B cell (primary cell): ENCODE data around the gene APOBEC3C. TPM values are rescaled to one million over a fixed set of nuclear protein-coding genes. Genes with fewer than 3 reads are reported as not detected.

ENCODE experiments used
- ATAC-seq: fragments of 200-7000 bp; cut with Tn5 transposase; one replicate; pipeline ENCODE4 v1.10.0; 2021; ENCODE audit warnings: low read depth, mild to moderate bottlenecking, moderate number of reproducible peaks, moderate library complexity
- CTCF ChIA-PET: fragments of 350-600 bp; sonication (Branson Sonifier 250); formaldehyde crosslinking; loops from one replicate; lab custom pipeline; 2021; ENCODE audit warnings: antibody characterized with exemption, inconsistent platforms; lab: Charles Lee
- POLR2A ChIA-PET: fragments of 350-600 bp; sonication (Branson Sonifier 250); formaldehyde crosslinking; loops from one replicate; lab custom pipeline; 2021; ENCODE audit warnings: antibody characterized with exemption; lab: Charles Lee
- DNase-seq: peaks from one replicate; pipeline ENCODE4 v3.0.0; 2013
- H2AFZ ChIP-seq: 2 replicates; pipeline ENCODE4 v1.6.1; 2012; ENCODE audit warnings: mild to moderate bottlenecking, low read depth, low read length; ENCODE audit not compliant: insufficient read depth, poor library complexity, severe bottlenecking
- H3K27ac ChIP-seq, 2 donors: 1 replicate in 1 of 2; 2 replicates in 1 of 2; pipeline ENCODE4 v1.5.1; 2012 to 2013; ENCODE audit warnings: low read length in 2 of 2, mild to moderate bottlenecking in 2 of 2, moderate library complexity in 1 of 2
- H3K27me3 ChIP-seq, 4 experiments: fragments of 200-600 bp in 1 of 4; sonication (generic) in 1 of 4; replicated peaks in 1 of 4; 1 replicate in 2 of 4; 2 replicates in 2 of 4; pipeline versions ENCODE4 v1.6.1 to v1.7.0; 2013 to 2016; ENCODE audit warnings: low read length in 3 of 4, mild to moderate bottlenecking in 2 of 4, mixed read lengths in 1 of 4, moderate library complexity in 1 of 4; ENCODE audit not compliant: insufficient read depth in 4 of 4, control insufficient read depth in 3 of 4; ENCODE audit errors: control extremely low read depth in 1 of 4
- H3K36me3 ChIP-seq, 2 experiments: replicated peaks in 1 of 2; 1 replicate in 1 of 2; 2 replicates in 1 of 2; pipeline versions ENCODE4 v1.6.1 to v1.7.1; 2013; ENCODE audit warnings: low read length in 1 of 2; ENCODE audit not compliant: insufficient read depth in 2 of 2, control insufficient read depth in 1 of 2; ENCODE audit errors: control extremely low read depth in 1 of 2, extremely low read depth in 1 of 2
- H3K4me1 ChIP-seq, 2 donors: fragments of 200-600 bp in 1 of 2; sonication (generic) in 1 of 2; 1 replicate in 1 of 2; 2 replicates in 1 of 2; pipeline versions ENCODE4 v1.5.1 to v1.6.1; 2013 to 2017; ENCODE audit warnings: low read length in 2 of 2; ENCODE audit not compliant: control insufficient read depth in 2 of 2, insufficient read depth in 2 of 2
- H3K4me2 ChIP-seq: replicated peaks from 2 replicates; pipeline ENCODE3; 2012; ENCODE audit warnings: mild to moderate bottlenecking, low read depth, low read length; ENCODE audit not compliant: poor library complexity, severe bottlenecking
- H3K4me3 ChIP-seq, 5 experiments: fragments of 200-600 bp in 1 of 5; sonication (generic) in 1 of 5; 1 replicate in 3 of 5; 2 replicates in 2 of 5; pipeline versions ENCODE4 v1.5.1 to v1.7.0; 2011 to 2016; ENCODE audit warnings: low read length in 4 of 5, mild to moderate bottlenecking in 4 of 5, low read depth in 2 of 5, control low read depth in 1 of 5, moderate library complexity in 1 of 5; ENCODE audit not compliant: insufficient read depth in 1 of 5; ENCODE audit errors: control extremely low read depth in 1 of 5, extremely low read depth in 1 of 5
- H3K79me2 ChIP-seq: fragments of 200-600 bp; sonication (generic); one replicate; pipeline ENCODE4 v1.6.0; 2016; ENCODE audit warnings: low read length; ENCODE audit not compliant: control insufficient read depth, insufficient read depth
- H3K9ac ChIP-seq: fragments of 200-600 bp; sonication (generic); 2 replicates; pipeline ENCODE4 v1.6.1; 2017; ENCODE audit warnings: mild to moderate bottlenecking, low read length, moderate library complexity
- H3K9me3 ChIP-seq, 3 donors: one replicate each; pipeline versions ENCODE4 v1.6.1 to v1.7.1; 2013; ENCODE audit warnings: low read length in 2 of 3; ENCODE audit not compliant: control insufficient read depth in 2 of 3, insufficient read depth in 1 of 3; ENCODE audit errors: control extremely low read depth in 1 of 3
- H4K20me1 ChIP-seq: 2 replicates; pipeline ENCODE4 v1.6.0; 2012; ENCODE audit warnings: mild to moderate bottlenecking, low read length; ENCODE audit not compliant: insufficient read depth, control insufficient read depth, poor library complexity, severe bottlenecking
- H3K27ac Mint-ChIP-seq: one replicate; pipeline ENCODE4 v1.8.0; 2021; ENCODE audit warnings: mixed read lengths
- H3K27me3 Mint-ChIP-seq: one replicate; pipeline ENCODE4 v1.8.0; 2021; ENCODE audit warnings: mixed read lengths
- H3K4me1 Mint-ChIP-seq: one replicate; pipeline ENCODE4 v1.8.0; 2021; ENCODE audit warnings: mixed read lengths
- H3K4me3 Mint-ChIP-seq: one replicate; pipeline ENCODE4 v1.8.0; 2021; ENCODE audit warnings: mixed read lengths
- H3K9me3 Mint-ChIP-seq: one replicate; pipeline ENCODE4 v1.8.0; 2022; ENCODE audit warnings: mixed read lengths; ENCODE audit not compliant: insufficient read depth
- EZH2 ChIP-seq: IDR thresholded peaks from 2 replicates; pipeline ENCODE4 v1.6.1; 2012; ENCODE audit warnings: borderline replicate concordance, low read depth, mild to moderate bottlenecking, moderate library complexity, low read length; ENCODE audit not compliant: insufficient read depth, poor library complexity, severe bottlenecking
- WGBS: methylation state at CpG from one replicate; pipeline ENCODE4 v1.1.5; 2013; ENCODE audit warnings: missing lambda C conversion rate; ENCODE audit not compliant: insufficient coverage; 5-methylcytosine and 5-hydroxymethylcytosine counted together
- intact Hi-C: fragments of 100-400 bp; cut with micrococcal nuclease; formaldehyde crosslinking; loops from one replicate; pipeline ENCODE4 v1.10.0; 2022
- polyA plus RNA-seq: library from polyadenylated mRNA; depleted of rRNA; stranded (reverse); fragments of >200 nt; gene quantifications from 2 replicates; pipeline ENCODE4 v1.2.3, GENCODE V29; 2012
- total RNA-seq, 2 donors: library from RNA; stranded (reverse); fragments of 120-200 nt in 1 of 2; gene quantifications; 1 replicate in 1 of 2; 2 replicates in 1 of 2; pipeline versions ENCODE4 v1.2.3 to v1.2.4, GENCODE V29; 2013 to 2022
- TF ChIP-seq, protein P1 (sequence below): fragments of 200-600 bp; IDR thresholded peaks from one replicate; pipeline ENCODE4 v1.8.0; 2022; ENCODE audit warnings: antibody characterized with exemption, mild to moderate bottlenecking

Gene APOBEC3C
- total and polyA plus RNA-seq, 2 donors (not counting 1 experiment from before 2014, with no cell fraction given) = 45.5 to 107 TPM

DNA sequence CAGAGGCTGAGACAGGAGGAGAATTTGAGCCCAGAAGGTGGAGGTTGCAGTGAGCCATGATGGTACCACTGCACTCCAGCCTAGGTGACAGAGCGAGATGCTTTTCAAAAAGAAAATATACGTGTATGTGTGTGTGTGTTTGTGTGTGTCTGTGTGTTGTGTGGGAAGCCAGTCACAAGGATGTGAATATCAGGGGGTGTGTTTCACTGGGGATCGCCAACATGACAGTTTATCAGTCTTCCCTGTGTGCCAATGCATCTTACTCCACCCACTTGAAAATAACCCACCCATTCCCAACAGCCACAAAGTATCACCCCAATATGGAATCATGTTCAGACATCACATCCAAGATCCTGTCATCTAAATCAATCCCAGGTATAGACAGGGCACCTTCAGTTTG lies 42.3 kb upstream of the APOBEC3C start:
- Histone ChIP-seq H3K4me1 (peaks cover 10 to 26% of the 10 kb centered on the region in 2 donors), H3K27ac (no peak overlapping the region), H3K9ac (no peak overlapping the region), H3K27me3 (peaks cover 0 to 20% (median 0%) of the 10 kb centered on the region in 4 experiments), H3K36me3 (no peaks in the 10 kb centered on the region), H3K9me3 (no peaks in the 10 kb centered on the region), H3K4me3 (no peak overlapping the region), H4K20me1 (no peaks in the 10 kb centered on the region), H3K4me2 (no peak overlapping the region), H2AFZ (no peak overlapping the region), H3K79me2 (no peaks in the 10 kb centered on the region)
- Mint-ChIP-seq H3K27me3 (peaks cover 21% of the 10 kb centered on the region), H3K9me3 (no peaks in the 10 kb centered on the region), H3K4me3 (no peak overlapping the region), H3K27ac (no peak overlapping the region), H3K4me1 (peaks cover 18% of the 10 kb centered on the region)
- DNase-seq = no peak
- intact Hi-C loops = no loop called here
- CTCF ChIA-PET = interaction anchor here (1.4 to 11.1 kb wide), 2 partner anchors 10 to 33 kb away, joined by 4 to 133 read pairs; partner anchors contain the start of gene APOBEC3B
- TF ChIP-seq, protein P1, sequence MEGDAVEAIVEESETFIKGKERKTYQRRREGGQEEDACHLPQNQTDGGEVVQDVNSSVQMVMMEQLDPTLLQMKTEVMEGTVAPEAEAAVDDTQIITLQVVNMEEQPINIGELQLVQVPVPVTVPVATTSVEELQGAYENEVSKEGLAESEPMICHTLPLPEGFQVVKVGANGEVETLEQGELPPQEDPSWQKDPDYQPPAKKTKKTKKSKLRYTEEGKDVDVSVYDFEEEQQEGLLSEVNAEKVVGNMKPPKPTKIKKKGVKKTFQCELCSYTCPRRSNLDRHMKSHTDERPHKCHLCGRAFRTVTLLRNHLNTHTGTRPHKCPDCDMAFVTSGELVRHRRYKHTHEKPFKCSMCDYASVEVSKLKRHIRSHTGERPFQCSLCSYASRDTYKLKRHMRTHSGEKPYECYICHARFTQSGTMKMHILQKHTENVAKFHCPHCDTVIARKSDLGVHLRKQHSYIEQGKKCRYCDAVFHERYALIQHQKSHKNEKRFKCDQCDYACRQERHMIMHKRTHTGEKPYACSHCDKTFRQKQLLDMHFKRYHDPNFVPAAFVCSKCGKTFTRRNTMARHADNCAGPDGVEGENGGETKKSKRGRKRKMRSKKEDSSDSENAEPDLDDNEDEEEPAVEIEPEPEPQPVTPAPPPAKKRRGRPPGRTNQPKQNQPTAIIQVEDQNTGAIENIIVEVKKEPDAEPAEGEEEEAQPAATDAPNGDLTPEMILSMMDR = no peak
- TF ChIP-seq EZH2 = no peak
- ATAC-seq = no peak
- WGBS = 84% methylated on average over 2 of the region's 3 CpGs
- POLR2A ChIA-PET = no interaction called here

DNA sequence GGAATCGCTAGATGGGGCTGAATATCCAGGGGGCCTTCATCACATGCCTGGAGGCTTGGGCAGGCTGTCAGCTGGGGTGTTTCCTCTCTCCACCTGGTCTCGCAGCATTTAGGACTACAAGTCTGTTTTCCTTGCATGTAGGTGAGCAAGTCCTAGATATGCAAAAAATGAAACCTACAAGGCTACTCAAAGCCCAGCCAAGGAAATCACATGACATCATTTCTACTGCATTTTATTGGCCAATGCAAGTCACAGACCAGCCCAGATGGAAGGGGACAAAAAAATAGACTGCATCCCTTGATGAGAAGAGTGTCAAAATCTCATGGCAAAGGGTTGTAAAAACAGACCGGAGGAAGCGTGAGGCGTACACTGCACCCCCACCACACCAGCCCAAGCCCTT lies 41.5 kb upstream of the APOBEC3C start:
- Histone ChIP-seq H3K4me3 (no peak overlapping the region), H4K20me1 (no peaks in the 10 kb centered on the region), H3K4me2 (no peak overlapping the region), H3K4me1 (peaks cover 9 to 18% of the 10 kb centered on the region in 2 donors), H3K27ac (no peak overlapping the region), H3K9me3 (peaks cover 0 to 3% (median 0%) of the 10 kb centered on the region in 3 donors), H3K9ac (no peak overlapping the region), H3K36me3 (no peaks in the 10 kb centered on the region), H3K27me3 (peaks cover 0 to 20% (median 0%) of the 10 kb centered on the region in 4 experiments), H2AFZ (no peak overlapping the region), H3K79me2 (no peaks in the 10 kb centered on the region)
- ChIA-PET POLR2A (no interaction called here), CTCF (interaction anchor here (0.6 to 11.1 kb wide), 7 partner anchors 19 to 314 kb away, joined by 3 to 133 read pairs (median 3); no protein-coding TSS in a partner anchor)
- DNase-seq = no peak
- no peak overlapping the region for H3K27ac Mint-ChIP-seq
- H3K4me1 Mint-ChIP-seq = peaks cover 15% of the 10 kb centered on the region
- no peak for ATAC-seq
- H3K27me3 Mint-ChIP-seq = peaks cover 24% of the 10 kb centered on the region
- no peaks in the 10 kb centered on the region for H3K9me3 Mint-ChIP-seq
- TF ChIP-seq, protein P1 = no peak
- no peak for TF ChIP-seq EZH2
- WGBS = 100% methylated on average over 2 of the region's 5 CpGs
- intact Hi-C loops = no loop called here
- no peak overlapping the region for H3K4me3 Mint-ChIP-seq
